T-helper 1 cell treated with Interleukin-12 subunit alpha and Interleukin-12 subunit beta and Interleukin-4 antibody, amounts not matched to agents 30 ng/mL and 1 ng/mL, for 36 hours (primary cell): ENCODE results near the gene GAS2L1. TPM values are rescaled to one million over a fixed set of nuclear protein-coding genes. Genes with fewer than 3 reads are reported as not detected.

Source experiments
- intact Hi-C: fragments of 100-400 bp; cut with micrococcal nuclease; formaldehyde crosslinking; loops from one replicate; pipeline ENCODE4 v1.15.1; 2024
- total RNA-seq: library from RNA; stranded (reverse); gene quantifications from 2 replicates; pipeline ENCODE4 v1.2.3, GENCODE V29; 2022

Gene GAS2L1
- total RNA-seq = 2.7 TPM in 2 replicates

GRCh38 chr22:29306175-29306834 lies at the start of gene GAS2L1:
Gene GAS2L1, plus strand, starts transcription at chr22:29306650. Its CDS starts 1,456 bp downstream, at chr22:29308106.
- intact Hi-C loops = loop anchor here (2.0 to 5.0 kb wide), 2 partner anchors 38 to 81 kb away; partner anchors contain the start of genes AP1B1 and EWSR1

- intact Hi-C loops = no loop called here
Observed at GRCh38 chr22:29257751-29258181, 48.7 kb upstream of the GAS2L1 start.

- intact Hi-C loops = no loop called here
Observed at GRCh38 chr22:29258407-29259252, 47.8 kb upstream of the GAS2L1 start.

- intact Hi-C loops = no loop called here
Observed at GRCh38 chr22:29259253-29259899, 47.1 kb upstream of the GAS2L1 start.

GRCh38 chr22:29260031-29260560 lies 46.4 kb upstream of the GAS2L1 start:
- intact Hi-C loops = no loop called here

- intact Hi-C loops = no loop called here
Observed at GRCh38 chr22:29260601-29261315, 45.7 kb upstream of the GAS2L1 start.

GRCh38 chr22:29263791-29264276 lies 42.6 kb upstream of the GAS2L1 start:
- intact Hi-C loops = no loop called here

- intact Hi-C loops = loop anchor here (5.0 kb wide), 2 partner anchors 453 to 523 kb away; partner anchors contain the start of genes CHEK2 and HSCB
Observed at GRCh38 chr22:29265305-29265704, 41.1 kb upstream of the GAS2L1 start.

- intact Hi-C loops = loop anchor here (1.0 to 5.0 kb wide), 3 partner anchors 454 to 524 kb away; partner anchors contain the start of genes CHEK2 and HSCB
Observed at GRCh38 chr22:29265929-29266328, 40.5 kb upstream of the GAS2L1 start.

GRCh38 chr22:29266564-29267461 lies 39.6 kb upstream of the GAS2L1 start:
- intact Hi-C loops = loop anchor here (1.0 to 5.0 kb wide), 4 partner anchors 286 to 525 kb away; partner anchors contain the start of genes CHEK2, HSCB and THOC5

GRCh38 chr22:29267462-29267857 lies 39.0 kb upstream of the GAS2L1 start:
- intact Hi-C loops = loop anchor here (1.0 to 5.0 kb wide), 3 partner anchors 286 to 525 kb away; partner anchors contain the start of genes CHEK2, HSCB and THOC5

GRCh38 chr22:29267858-29268510 lies 38.5 kb upstream of the GAS2L1 start, which contains the start of the genes EWSR1 and RHBDD3:
Gene EWSR1, plus strand, starts transcription at chr22:29268268. Its CDS starts 69 bp downstream, at chr22:29268337.
Gene RHBDD3, minus strand, starts transcription at chr22:29267981. Its CDS starts 2,355 bp downstream, at chr22:29265626.
- intact Hi-C loops = loop anchor here (1.0 to 5.0 kb wide), 7 partner anchors 39 to 526 kb away; partner anchors contain the start of genes AP1B1, CCDC117, CHEK2 and GAS2L1

- intact Hi-C loops = loop anchor here (2.0 to 5.0 kb wide), 6 partner anchors 38 to 526 kb away; partner anchors contain the start of genes AP1B1, CCDC117, CHEK2 and GAS2L1
Observed at GRCh38 chr22:29268511-29269229, 37.8 kb upstream of the GAS2L1 start.

GRCh38 chr22:29269230-29269604 lies 37.2 kb upstream of the GAS2L1 start:
- intact Hi-C loops = loop anchor here (2.0 to 5.0 kb wide), 6 partner anchors 38 to 527 kb away; partner anchors contain the start of genes AP1B1, CCDC117, CHEK2 and GAS2L1

GRCh38 chr22:29269731-29270474 lies 36.5 kb upstream of the GAS2L1 start:
- intact Hi-C loops = loop anchor here (2.0 to 5.0 kb wide), 6 partner anchors 37 to 528 kb away; partner anchors contain the start of genes AP1B1, CCDC117, CHEK2 and GAS2L1

- intact Hi-C loops = no loop called here
Observed at GRCh38 chr22:29270475-29271271, 35.8 kb upstream of the GAS2L1 start.
